GM12892 (cell line): ENCODE measurements around the gene RNF166.

Experiments used
- POLR2A ChIP-seq: IDR thresholded peaks from 2 replicates; pipeline ENCODE4 v1.6.1; 2011; ENCODE audit warnings: low read depth, low read length, control low read depth
- POLR2AphosphoS5 ChIP-seq: IDR thresholded peaks from 2 replicates; pipeline ENCODE4 v1.6.1; 2011; ENCODE audit warnings: low read depth, low read length, control low read depth
- TAF1 ChIP-seq: IDR thresholded peaks from 2 replicates; pipeline ENCODE4 v1.6.1; 2011; ENCODE audit warnings: low read depth, mild to moderate bottlenecking, control low read depth, low read length, borderline replicate concordance

GRCh38 chr16:88735121-88735520 lies 28.9 kb upstream of the RNF166 start:
- TF ChIP-seq POLR2AphosphoS5 (no peak), POLR2A (no peak), TAF1 (no peak)
